Trophoblast cell (in vitro differentiated cells and primary cell): ENCODE measurements around the gene HIPK1. TPM values are rescaled to one million over a fixed set of nuclear protein-coding genes. Genes with fewer than 3 reads are reported as not detected.

Source experiments
- DNase-seq, 2 donors: peaks; one replicate each; pipeline ENCODE4 v3.0.0-alpha.2; 2016
- H2AFZ ChIP-seq: 2 replicates; pipeline ENCODE4 v1.6.1; 2013; ENCODE audit warnings: low read length, moderate library complexity, mild to moderate bottlenecking; ENCODE audit not compliant: insufficient read depth, poor library complexity
- H2AK5ac ChIP-seq: 2 replicates; pipeline ENCODE4 v1.6.1; 2013; ENCODE audit warnings: mild to moderate bottlenecking, low read length
- H2BK120ac ChIP-seq: 2 replicates; pipeline ENCODE4 v1.6.1; 2013; ENCODE audit warnings: low read length, mild to moderate bottlenecking, moderate library complexity; ENCODE audit not compliant: insufficient read depth, poor library complexity
- H2BK12ac ChIP-seq: 2 replicates; pipeline ENCODE4 v1.6.1; 2013; ENCODE audit warnings: mild to moderate bottlenecking, low read length, moderate library complexity
- H2BK5ac ChIP-seq: 2 replicates; pipeline ENCODE4 v1.6.1; 2013; ENCODE audit warnings: low read length, low read depth, moderate library complexity, mild to moderate bottlenecking; ENCODE audit not compliant: poor library complexity
- H3K14ac ChIP-seq: 2 replicates; pipeline ENCODE4 v1.6.1; 2013; ENCODE audit warnings: mild to moderate bottlenecking, low read length
- H3K18ac ChIP-seq: 2 replicates; pipeline ENCODE4 v1.6.1; 2013; ENCODE audit warnings: mild to moderate bottlenecking, low read length
- H3K23ac ChIP-seq: 2 replicates; pipeline ENCODE4 v1.6.1; 2013; ENCODE audit warnings: low read length
- H3K27ac ChIP-seq: 2 replicates; pipeline ENCODE4 v1.5.1; 2013; ENCODE audit warnings: low read depth, mild to moderate bottlenecking, inconsistent platforms, low read length, moderate library complexity
- H3K27me3 ChIP-seq: 2 replicates; pipeline ENCODE4 v1.6.1; 2013; ENCODE audit warnings: inconsistent platforms, mild to moderate bottlenecking, low read length, moderate library complexity; ENCODE audit not compliant: insufficient read depth
- H3K36me3 ChIP-seq, 2 experiments: 1 replicate in 1 of 2; 2 replicates in 1 of 2; pipeline ENCODE4 v1.6.1; 2013; ENCODE audit warnings: low read length in 2 of 2, mild to moderate bottlenecking in 2 of 2, moderate library complexity in 1 of 2; ENCODE audit not compliant: insufficient read depth in 2 of 2, control insufficient read depth in 1 of 2
- H3K4ac ChIP-seq: 2 replicates; pipeline ENCODE4 v1.6.1; 2013; ENCODE audit warnings: low read depth, mild to moderate bottlenecking, low read length, moderate library complexity
- H3K4me1 ChIP-seq, 2 experiments: 1 replicate in 1 of 2; 2 replicates in 1 of 2; pipeline ENCODE4 v1.6.1; 2013; ENCODE audit warnings: low read length in 2 of 2, mild to moderate bottlenecking in 2 of 2, moderate library complexity in 1 of 2; ENCODE audit not compliant: insufficient read depth in 2 of 2, control insufficient read depth in 1 of 2
- H3K4me2 ChIP-seq: 2 replicates; pipeline ENCODE4 v1.6.1; 2013; ENCODE audit warnings: inconsistent platforms, mild to moderate bottlenecking, low read length, moderate library complexity
- H3K4me3 ChIP-seq: 2 replicates; pipeline ENCODE4 v1.5.1; 2013; ENCODE audit warnings: mild to moderate bottlenecking, low read depth, low read length, inconsistent platforms
- H3K79me1 ChIP-seq: one replicate; pipeline ENCODE4 v1.6.1; 2013; ENCODE audit warnings: low read length
- H3K79me2 ChIP-seq: 2 replicates; pipeline ENCODE4 v1.6.1; 2013; ENCODE audit warnings: low read length, mild to moderate bottlenecking; ENCODE audit not compliant: control insufficient read depth, insufficient read depth, poor library complexity
- H3K9ac ChIP-seq: 2 replicates; pipeline ENCODE4 v1.6.1; 2013; ENCODE audit warnings: mild to moderate bottlenecking, low read length
- H3K9me3 ChIP-seq: 2 replicates; pipeline ENCODE4 v1.6.1; 2013; ENCODE audit warnings: low read depth, mild to moderate bottlenecking, control low read depth, inconsistent platforms, low read length; ENCODE audit not compliant: insufficient read depth
- H4K12ac ChIP-seq: 2 replicates; pipeline ENCODE4 v1.6.1; 2013; ENCODE audit warnings: low read depth, mild to moderate bottlenecking, low read length, moderate library complexity
- H4K8ac ChIP-seq: 2 replicates; pipeline ENCODE4 v1.6.1; 2013; ENCODE audit warnings: low read depth, mild to moderate bottlenecking, low read length, moderate library complexity
- H4K91ac ChIP-seq: one replicate; pipeline ENCODE4 v1.6.1; 2013; ENCODE audit warnings: low read depth, mild to moderate bottlenecking, low read length, moderate library complexity
- WGBS: extraction: QIAGEN DNeasy Blood & Tissue Kit; methylation state at CpG from one replicate; pipeline ENCODE4 v1.1.7; 2013; ENCODE audit warnings: missing lambda C conversion rate; ENCODE audit not compliant: insufficient read length, insufficient coverage; ENCODE audit errors: extremely low coverage; 5-methylcytosine and 5-hydroxymethylcytosine counted together
- polyA plus RNA-seq: library from polyadenylated mRNA; stranded (reverse); fragments of 200-250 nt; gene quantifications from 2 replicates; pipeline ENCODE4 v1.2.3, GENCODE V29; 2013

HIPK1 gene
- polyA plus RNA-seq, result 20.6 and 22.0 TPM in 2 replicates

- Histone ChIP-seq H3K4me3 (peak within 1 kb of the TSS; percentile 81), H3K27me3 (no peaks in the 10 kb centered on the region), H3K23ac (no peak within 1 kb of the TSS), H3K9me3 (no peaks in the 10 kb centered on the region), H2BK12ac (no peak within 1 kb of the TSS), H2AFZ (peak within 1 kb of the TSS; percentile 68), H3K4me2 (peak within 1 kb of the TSS; percentile 88), H3K4me1 (peaks cover 2% of the 10 kb centered on the region in 2 experiments), H2BK5ac (peak within 1 kb of the TSS; percentile 43), H4K91ac (peak within 1 kb of the TSS; percentile 40), H2BK120ac (peak within 1 kb of the TSS; percentile 30), H3K14ac (peak within 1 kb of the TSS; percentile 80), H4K8ac (peak within 1 kb of the TSS; percentile 74), H3K4ac (peak within 1 kb of the TSS; percentile 90), H3K9ac (peak within 1 kb of the TSS; percentile 86), H3K36me3 (no peaks in the 10 kb centered on the region), H3K18ac (peak within 1 kb of the TSS; percentile 88), H4K12ac (peak within 1 kb of the TSS; percentile 74), H3K79me2 (peaks cover 7% of the 10 kb centered on the region), H3K79me1 (peaks cover 9% of the 10 kb centered on the region), H3K27ac (peak within 1 kb of the TSS; percentile 50), H2AK5ac (no peak within 1 kb of the TSS)
- peak; percentile 80 to 94 for DNase-seq
- no CpG with 5 or more reads among the region's 61 CpGs for WGBS
Measured at GRCh38 chr1:113928941-113929749, at the start of gene HIPK1. Gene HIPK1 (plus strand): TSS chr1:113929324.

- H2BK120ac ChIP-seq, result no peak overlapping the region
- no peak overlapping the region for H3K14ac ChIP-seq
- WGBS, result no CpG with 5 or more reads among the region's 4 CpGs
- H2BK5ac ChIP-seq, result no peak overlapping the region
- H3K27ac ChIP-seq, result no peak overlapping the region
- H2BK12ac ChIP-seq, result no peak overlapping the region
- H3K4ac ChIP-seq, result no peak overlapping the region
- H2AK5ac ChIP-seq, result no peak overlapping the region
- no peak overlapping the region for H3K4me3 ChIP-seq
- no peaks in the 10 kb centered on the region for H3K36me3 ChIP-seq
- H3K18ac ChIP-seq, result no peak overlapping the region
- H4K8ac ChIP-seq, result no peak overlapping the region
- H3K23ac ChIP-seq, result no peak overlapping the region
- DNase-seq, result no peak
- H3K79me1 ChIP-seq, result no peaks in the 10 kb centered on the region
- H3K79me2 ChIP-seq, result no peaks in the 10 kb centered on the region
- H4K12ac ChIP-seq, result no peak overlapping the region
- H2AFZ ChIP-seq, result no peak overlapping the region
- no peak overlapping the region for H3K4me2 ChIP-seq
- no peak overlapping the region for H3K9ac ChIP-seq
- no peak overlapping the region for H4K91ac ChIP-seq
- no peaks in the 10 kb centered on the region for H3K9me3 ChIP-seq
- no peaks in the 10 kb centered on the region for H3K4me1 ChIP-seq
- no peaks in the 10 kb centered on the region for H3K27me3 ChIP-seq
Measured at GRCh38 chr1:113879739-113880038, 49.4 kb upstream of the HIPK1 start.

DNA sequence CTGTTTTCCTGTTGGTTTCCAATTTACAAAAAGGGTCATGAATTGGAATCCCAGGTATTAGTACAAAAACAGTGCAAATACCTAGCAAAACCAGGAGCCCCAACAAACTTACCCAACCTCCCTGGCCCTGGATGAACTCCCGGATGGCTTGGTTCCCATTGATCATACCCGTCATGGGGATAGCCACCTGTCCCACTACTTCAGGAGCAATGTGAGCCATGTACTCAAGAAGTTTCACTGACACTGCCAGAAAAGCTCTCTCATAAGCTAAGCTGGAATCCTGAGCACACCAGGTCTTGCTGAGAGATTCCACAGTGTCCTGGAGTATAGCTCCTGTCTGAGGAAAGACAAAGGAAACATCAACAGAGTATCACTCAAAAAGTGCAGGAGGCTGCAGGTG, 47.5 kb upstream of the HIPK1 start:
- H3K23ac ChIP-seq, result no peak overlapping the region
- H4K12ac ChIP-seq, result no peak overlapping the region
- H2BK120ac ChIP-seq, result no peak overlapping the region
- no peak overlapping the region for H2BK12ac ChIP-seq
- H2BK5ac ChIP-seq, result no peak overlapping the region
- no peak overlapping the region for H3K4me2 ChIP-seq
- H3K4me3 ChIP-seq, result no peak overlapping the region
- H2AK5ac ChIP-seq, result no peak overlapping the region
- no peaks in the 10 kb centered on the region for H3K4me1 ChIP-seq
- no peaks in the 10 kb centered on the region for H3K27me3 ChIP-seq
- no peak overlapping the region for H3K4ac ChIP-seq
- no peak overlapping the region for H3K18ac ChIP-seq
- H3K14ac ChIP-seq, result no peak overlapping the region
- no peaks in the 10 kb centered on the region for H3K79me2 ChIP-seq
- H4K8ac ChIP-seq, result no peak overlapping the region
- H3K9ac ChIP-seq, result no peak overlapping the region
- no peak overlapping the region for H3K27ac ChIP-seq
- no CpG with 5 or more reads among the region's 2 CpGs for WGBS
- H2AFZ ChIP-seq, result no peak overlapping the region
- H4K91ac ChIP-seq, result no peak overlapping the region
- DNase-seq, result no peak
- no peaks in the 10 kb centered on the region for H3K36me3 ChIP-seq
- no peaks in the 10 kb centered on the region for H3K9me3 ChIP-seq
- no peaks in the 10 kb centered on the region for H3K79me1 ChIP-seq

DNA sequence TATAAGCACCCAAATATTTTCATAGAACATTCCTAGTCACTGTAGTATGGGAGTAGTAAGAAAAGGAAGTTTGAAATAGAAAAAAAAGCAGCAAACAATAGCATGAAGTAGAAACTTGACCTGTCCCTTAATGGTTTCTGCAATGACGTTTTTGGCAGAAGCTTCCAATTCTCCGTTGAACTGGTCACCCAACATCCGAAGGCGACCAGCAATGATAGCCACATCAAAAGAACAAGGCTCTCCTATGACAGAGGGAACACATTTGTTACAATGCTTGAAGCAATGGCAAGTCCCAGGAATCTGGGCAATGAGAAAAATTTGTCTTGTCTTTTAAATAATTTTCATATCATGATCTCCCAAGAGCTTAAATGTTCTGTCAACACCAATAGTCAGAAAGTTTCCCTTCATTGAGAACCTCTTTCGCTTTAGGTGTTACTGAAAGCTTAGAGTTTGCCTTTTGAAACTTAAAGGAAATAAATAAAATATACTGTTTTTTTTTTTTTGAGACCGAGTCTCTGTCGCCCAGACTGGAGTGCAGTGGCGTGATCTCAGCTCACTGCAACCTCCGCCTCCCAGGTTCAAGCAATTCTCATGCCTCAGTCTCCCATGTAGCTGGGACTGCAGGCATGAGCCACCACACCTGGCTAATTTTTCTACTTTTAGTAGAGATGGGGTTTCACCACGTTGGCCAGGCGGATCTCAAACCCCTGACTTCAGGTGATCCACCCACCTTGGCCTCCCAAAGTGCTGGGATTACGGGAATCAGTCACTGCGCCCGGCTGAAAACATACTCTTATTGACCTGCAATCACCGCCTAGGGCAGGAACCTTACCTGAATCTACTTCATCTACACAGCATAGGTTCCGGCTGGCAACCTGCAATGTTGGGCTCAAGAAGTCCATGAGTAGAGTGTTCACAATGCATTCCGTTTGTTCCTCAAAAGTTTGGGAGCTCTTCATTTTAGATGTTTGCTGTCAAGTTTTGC, 42.4 kb upstream of the HIPK1 start:
- Histone ChIP-seq H2BK120ac (no peak overlapping the region), H3K27ac (no peak overlapping the region), H3K79me2 (no peaks in the 10 kb centered on the region), H2AFZ (no peak overlapping the region), H3K9ac (no peak overlapping the region), H2AK5ac (no peak overlapping the region), H4K12ac (no peak overlapping the region), H3K79me1 (no peaks in the 10 kb centered on the region), H3K4me2 (no peak overlapping the region), H2BK12ac (no peak overlapping the region), H3K9me3 (no peaks in the 10 kb centered on the region), H3K27me3 (no peaks in the 10 kb centered on the region), H3K4ac (no peak overlapping the region), H3K4me3 (no peak overlapping the region), H3K18ac (no peak overlapping the region), H4K8ac (no peak overlapping the region), H3K14ac (no peak overlapping the region), H3K4me1 (no peaks in the 10 kb centered on the region), H3K23ac (no peak overlapping the region), H2BK5ac (no peak overlapping the region), H3K36me3 (no peaks in the 10 kb centered on the region), H4K91ac (no peak overlapping the region)
- WGBS, result no CpG with 5 or more reads among the region's 17 CpGs
- DNase-seq, result no peak
